H9 (cell line): ENCODE data around the gene RTN4R. TPM values are rescaled to one million over a fixed set of nuclear protein-coding genes. Genes with fewer than 3 reads are reported as not detected.

Source experiments
- DNase-seq: peaks from one replicate; pipeline ENCODE4 v3.0.0-alpha.2; 2017
- H2AFZ ChIP-seq: one replicate; pipeline ENCODE4 v1.6.1; 2013; ENCODE audit warnings: mild to moderate bottlenecking, low read length, control low read depth, moderate library complexity
- H2AK5ac ChIP-seq: 2 replicates; pipeline ENCODE4 v1.6.1; 2013; ENCODE audit warnings: low read length, control low read depth, mixed read lengths; ENCODE audit not compliant: insufficient read length
- H2BK120ac ChIP-seq: one replicate; pipeline ENCODE4 v1.6.1; 2013; ENCODE audit warnings: low read depth, mild to moderate bottlenecking, low read length, control low read depth, inconsistent platforms; ENCODE audit not compliant: poor library complexity, severe bottlenecking
- H2BK12ac ChIP-seq: 2 replicates; pipeline ENCODE4 v1.6.1; 2013; ENCODE audit warnings: low read length, control low read depth, mixed read lengths, low read depth; ENCODE audit not compliant: insufficient read length
- H2BK15ac ChIP-seq: 2 replicates; pipeline ENCODE4 v1.6.1; 2013; ENCODE audit warnings: low read depth, low read length, control low read depth
- H2BK20ac ChIP-seq: one replicate; pipeline ENCODE4 v1.6.1; 2013; ENCODE audit warnings: low read depth, mild to moderate bottlenecking, low read length, control low read depth, inconsistent platforms; ENCODE audit not compliant: poor library complexity, severe bottlenecking
- H2BK5ac ChIP-seq: 2 replicates; pipeline ENCODE4 v1.6.1; 2013; ENCODE audit warnings: low read length, control low read depth, mixed read lengths; ENCODE audit not compliant: insufficient read length
- H3K14ac ChIP-seq: 2 replicates; pipeline ENCODE4 v1.6.1; 2013; ENCODE audit warnings: low read length, control low read depth; ENCODE audit not compliant: insufficient read depth
- H3K18ac ChIP-seq: 2 replicates; pipeline ENCODE4 v1.6.1; 2013; ENCODE audit warnings: low read depth, mild to moderate bottlenecking, mixed read lengths, low read length, control low read depth; ENCODE audit not compliant: insufficient read length
- H3K23ac ChIP-seq: 2 replicates; pipeline ENCODE4 v1.6.1; 2013; ENCODE audit warnings: low read length, control low read depth, mixed read lengths, low read depth; ENCODE audit not compliant: insufficient read length
- H3K23me2 ChIP-seq: 2 replicates; pipeline ENCODE4 v1.6.1; 2013; ENCODE audit warnings: low read depth, mild to moderate bottlenecking, mixed read lengths, low read length, control low read depth; ENCODE audit not compliant: insufficient read length, poor library complexity, severe bottlenecking
- H3K27ac ChIP-seq: 2 replicates; pipeline ENCODE4 v1.5.1; 2013; ENCODE audit warnings: low read length, control low read depth, mixed read lengths, low read depth; ENCODE audit not compliant: insufficient read length
- H3K27me3 ChIP-seq: 2 replicates; pipeline ENCODE4 v1.6.1; 2013; ENCODE audit warnings: low read length, control low read depth, inconsistent platforms; ENCODE audit not compliant: insufficient read depth
- H3K4ac ChIP-seq: 2 replicates; pipeline ENCODE4 v1.6.1; 2013; ENCODE audit warnings: low read depth, mild to moderate bottlenecking, control low read depth, inconsistent platforms, low read length, moderate library complexity
- H3K4me1 ChIP-seq: 2 replicates; pipeline ENCODE4 v1.6.1; 2013; ENCODE audit warnings: low read length, control low read depth, inconsistent platforms; ENCODE audit not compliant: insufficient read depth
- H3K4me2 ChIP-seq: 2 replicates; pipeline ENCODE4 v1.6.1; 2013; ENCODE audit warnings: low read length, control low read depth, mixed read lengths; ENCODE audit not compliant: insufficient read length, insufficient read depth
- H3K56ac ChIP-seq: 2 replicates; pipeline ENCODE4 v1.6.1; 2013; ENCODE audit warnings: low read depth, mild to moderate bottlenecking, mixed read lengths, low read length, control low read depth; ENCODE audit not compliant: insufficient read length
- H3K79me1 ChIP-seq: 2 replicates; pipeline ENCODE4 v1.6.1; 2013; ENCODE audit warnings: low read depth, mild to moderate bottlenecking, moderate library complexity, low read length, control low read depth, inconsistent platforms; ENCODE audit not compliant: insufficient read depth, poor library complexity, severe bottlenecking
- H3K79me2 ChIP-seq: 2 replicates; pipeline ENCODE4 v1.6.1; 2013; ENCODE audit warnings: low read length, control low read depth, inconsistent platforms; ENCODE audit not compliant: insufficient read depth
- H3K9ac ChIP-seq: 2 replicates; pipeline ENCODE4 v1.6.1; 2013; ENCODE audit warnings: low read length, control low read depth, mixed read lengths; ENCODE audit not compliant: insufficient read length; ENCODE audit errors: extremely low read depth
- H3K9me3 ChIP-seq: one replicate; pipeline ENCODE4 v1.6.1; 2013; ENCODE audit warnings: low read depth, low read length, inconsistent platforms; ENCODE audit not compliant: control insufficient read depth
- H3T11ph ChIP-seq: one replicate; pipeline ENCODE4 v1.6.1; 2013; ENCODE audit warnings: mild to moderate bottlenecking, low read length, control low read depth, inconsistent platforms
- H4K20me1 ChIP-seq: one replicate; pipeline ENCODE4 v1.6.1; 2013; ENCODE audit not compliant: control insufficient read depth, insufficient read length, insufficient read depth
- H4K5ac ChIP-seq: 2 replicates; pipeline ENCODE4 v1.6.1; 2013; ENCODE audit warnings: low read depth, mild to moderate bottlenecking, mixed read lengths, low read length, control low read depth; ENCODE audit not compliant: insufficient read length
- H4K8ac ChIP-seq: replicated peaks from 2 replicates; pipeline ENCODE4 v1.6.1; 2013; ENCODE audit warnings: low read length, control low read depth, mixed read lengths, low read depth; ENCODE audit not compliant: insufficient read length
- H4K91ac ChIP-seq: 2 replicates; pipeline ENCODE4 v1.6.1; 2013; ENCODE audit warnings: low read depth, mild to moderate bottlenecking, moderate library complexity, mixed read lengths, low read length, control low read depth; ENCODE audit not compliant: insufficient read length
- H3K27ac Mint-ChIP-seq, 3 experiments: 2 replicates in 2 of 3; 3 replicates in 1 of 3; pipeline ENCODE4 v1.8.0; 2020 to 2021; ENCODE audit warnings: mixed read lengths in 3 of 3, mild to moderate bottlenecking in 1 of 3, moderate library complexity in 1 of 3
- H3K27me3 Mint-ChIP-seq: 2 replicates; pipeline ENCODE4 v1.8.0; 2021; ENCODE audit warnings: low read depth, mild to moderate bottlenecking, moderate library complexity, mixed read lengths
- H3K36me3 Mint-ChIP-seq, 3 experiments: 2 replicates in 2 of 3; 3 replicates in 1 of 3; pipeline ENCODE4 v1.8.0; 2020 to 2021; ENCODE audit warnings: low read depth in 3 of 3, mixed read lengths in 3 of 3; ENCODE audit not compliant: insufficient read depth in 1 of 3
- H3K4me1 Mint-ChIP-seq, 2 experiments: 2 replicates each; pipeline ENCODE4 v1.8.0; 2020; ENCODE audit warnings: mixed read lengths in 2 of 2
- H3K4me3 Mint-ChIP-seq, 2 experiments: 2 replicates in 1 of 2; 3 replicates in 1 of 2; pipeline ENCODE4 v1.8.0; 2020 to 2021; ENCODE audit warnings: mild to moderate bottlenecking in 2 of 2, mixed read lengths in 2 of 2, moderate library complexity in 1 of 2
- H3K9me3 Mint-ChIP-seq, 2 experiments: 2 replicates in 1 of 2; 3 replicates in 1 of 2; pipeline ENCODE4 v1.8.0; 2020; ENCODE audit warnings: mild to moderate bottlenecking in 2 of 2, mixed read lengths in 2 of 2, moderate library complexity in 1 of 2
- CTCF ChIP-seq: fragments of 200-600 bp; sonication (generic); conservative IDR thresholded peaks from 3 replicates; pipeline ENCODE4 v1.8.0; 2021; ENCODE audit warnings: antibody characterized with exemption, mild to moderate bottlenecking
- WGBS: extraction: QIAGEN DNeasy Blood & Tissue Kit; methylation state at CpG from one replicate; pipeline ENCODE4 v1.1.7; 2013; ENCODE audit warnings: missing lambda C conversion rate, low lambda C conversion rate, mixed read lengths; ENCODE audit not compliant: insufficient read length; ENCODE audit errors: extremely low coverage; 5-methylcytosine and 5-hydroxymethylcytosine counted together
- total RNA-seq: library from RNA; stranded (reverse); gene quantifications from 2 replicates; pipeline ENCODE4 v1.2.1, GENCODE V29; 2021

Gene RTN4R
- total RNA-seq, 1 experiment from 2014 or later, result 19.0 TPM

DNA sequence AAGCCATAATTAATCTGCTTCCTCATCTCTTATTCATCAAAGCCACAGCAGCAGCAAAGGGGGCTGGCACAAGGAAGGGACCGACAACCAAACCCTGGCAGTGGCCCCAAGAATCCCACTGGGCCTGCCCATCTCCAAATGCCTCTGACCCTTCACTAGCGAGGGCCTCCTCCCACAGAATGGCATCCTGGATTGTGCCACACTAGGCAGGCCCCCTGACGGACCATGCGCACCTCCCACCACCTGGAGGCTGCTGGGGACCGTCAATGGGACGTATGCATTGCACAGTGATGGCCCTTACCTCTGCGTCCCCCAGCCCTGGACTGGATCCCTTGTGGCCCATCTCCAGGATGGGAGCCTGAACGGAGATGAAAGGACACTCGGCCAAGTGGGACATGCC, 4.1 kb upstream of the RTN4R start:
- H3K4me1 ChIP-seq, result no peaks in the 10 kb centered on the region
- H2BK15ac ChIP-seq, result no peak overlapping the region
- no peak for DNase-seq
- no peak overlapping the region for H3K18ac ChIP-seq
- no peaks in the 10 kb centered on the region for H3K36me3 Mint-ChIP-seq
- no peak overlapping the region for H3K27ac ChIP-seq
- no peaks in the 10 kb centered on the region for H3K79me1 ChIP-seq
- H3K23me2 ChIP-seq, result peaks cover 11% of the 10 kb centered on the region
- H3K56ac ChIP-seq, result no peak overlapping the region
- no peak for TF ChIP-seq CTCF
- no peak overlapping the region for H3T11ph ChIP-seq
- H4K5ac ChIP-seq, result no peak overlapping the region
- H2AK5ac ChIP-seq, result no peak overlapping the region
- peaks cover 2% of the 10 kb centered on the region for H3K27me3 Mint-ChIP-seq
- H3K4ac ChIP-seq, result no peak overlapping the region
- no peaks in the 10 kb centered on the region for H3K27me3 ChIP-seq
- peaks cover 10 to 25% of the 10 kb centered on the region in 2 experiments for H3K4me1 Mint-ChIP-seq
- H2AFZ ChIP-seq, result no peak overlapping the region
- WGBS, result no CpG with 5 or more reads among the region's 9 CpGs
- no peaks in the 10 kb centered on the region for H3K79me2 ChIP-seq
- no peaks in the 10 kb centered on the region for H3K9me3 Mint-ChIP-seq
- H3K27ac Mint-ChIP-seq, result no peak overlapping the region
- no peak overlapping the region for H2BK12ac ChIP-seq
- H3K9ac ChIP-seq, result no peak overlapping the region
- no peak overlapping the region for H2BK20ac ChIP-seq
- H3K23ac ChIP-seq, result no peak overlapping the region
- H3K4me3 Mint-ChIP-seq, result no peak overlapping the region
- no peaks in the 10 kb centered on the region for H4K20me1 ChIP-seq
- no peaks in the 10 kb centered on the region for H3K9me3 ChIP-seq
- H4K91ac ChIP-seq, result no peak overlapping the region
- H4K8ac ChIP-seq, result no peak overlapping the region
- H3K14ac ChIP-seq, result no peak overlapping the region
- H2BK5ac ChIP-seq, result no peak overlapping the region
- no peak overlapping the region for H3K4me2 ChIP-seq
- no peak overlapping the region for H2BK120ac ChIP-seq
